Activated T-cell treated with anti-CD3 and anti-CD28 coated beads, Interleukin-2, amount 50 U/mL, for 4 hours (primary cell): ENCODE results near the gene PRR12. TPM values are rescaled to one million over a fixed set of nuclear protein-coding genes. Genes with fewer than 3 reads are reported as not detected.

ENCODE experiments used
- ATAC-seq, 2 donors: fragments of 200-7000 bp; cut with Tn5 transposase; one replicate each; pipeline ENCODE4 v1.10.0; 2021
- DNase-seq: peaks from one replicate; pipeline ENCODE4 v3.0.0-alpha.2; 2020
- H3K27me3 Mint-ChIP-seq: one replicate; pipeline ENCODE4 v1.8.0; 2021; ENCODE audit warnings: low read depth, mixed read lengths
- H3K36me3 Mint-ChIP-seq: one replicate; pipeline ENCODE4 v1.8.0; 2022; ENCODE audit warnings: mixed read lengths; ENCODE audit not compliant: insufficient read depth
- H3K4me1 Mint-ChIP-seq: one replicate; pipeline ENCODE4 v1.8.0; 2021; ENCODE audit warnings: low read depth, mixed read lengths
- H3K4me3 Mint-ChIP-seq: one replicate; pipeline ENCODE4 v1.8.0; 2021; ENCODE audit warnings: mild to moderate bottlenecking, moderate library complexity, mixed read lengths
- H3K9me3 Mint-ChIP-seq: one replicate; pipeline ENCODE4 v1.8.0; 2021; ENCODE audit warnings: mixed read lengths
- total RNA-seq, 3 donors: library from RNA; stranded (reverse); gene quantifications; one replicate each; pipeline ENCODE4 v1.2.1, GENCODE V29; 2021

The PRR12 gene
- total RNA-seq, 3 donors from 2014 or later, result 28.0 to 33.1 (median 28.7) TPM

DNA sequence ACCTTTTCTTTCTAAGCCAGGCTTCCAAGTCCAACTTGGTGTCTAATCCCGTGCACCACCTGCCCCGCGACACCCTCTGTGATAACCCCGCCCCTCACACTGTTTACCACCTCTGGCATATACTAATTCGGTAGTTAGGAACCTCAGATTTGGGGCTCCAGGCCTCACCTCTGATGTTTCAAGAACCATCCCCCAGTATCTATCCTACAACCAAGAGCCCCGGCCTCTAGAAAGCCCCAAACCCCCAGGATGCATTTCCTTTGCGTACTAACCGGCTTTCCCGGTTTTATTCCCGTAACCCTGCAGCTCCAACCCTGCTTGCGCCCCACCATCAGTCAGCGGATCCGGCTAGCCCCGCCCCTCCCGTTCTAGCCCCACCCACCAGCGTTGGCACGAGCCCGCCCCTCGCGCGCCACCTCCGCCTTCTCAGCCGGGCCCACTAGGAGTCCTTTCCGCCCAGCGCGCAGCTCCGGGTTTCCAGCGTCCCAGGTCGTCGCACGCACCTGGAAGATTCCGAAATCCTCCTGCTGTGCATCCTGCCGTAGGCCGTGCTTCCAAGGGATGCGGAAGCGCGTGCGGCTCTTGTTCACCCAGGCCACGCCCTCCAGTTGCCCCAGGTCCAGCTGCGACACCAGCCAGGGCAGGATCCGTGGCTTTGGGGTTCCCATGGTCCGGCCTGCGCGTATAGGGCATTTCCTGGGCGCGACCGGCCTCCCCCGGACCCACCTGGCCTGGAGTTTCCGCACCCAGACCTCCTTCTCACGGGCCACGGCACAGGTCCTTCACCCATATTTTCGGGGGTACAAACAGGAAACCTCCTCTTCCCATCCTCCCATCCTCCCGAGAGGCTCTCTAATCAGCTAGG, 73.4 kb downstream of the PRR12 start:
- Mint-ChIP-seq H3K9me3 (no peaks in the 10 kb centered on the region), H3K36me3 (peaks cover 8% of the 10 kb centered on the region), H3K4me1 (peaks cover 39% of the 10 kb centered on the region)

GRCh38 chr19:49665036-49665350, 74.0 kb downstream of the PRR12 start:
- DNase-seq, result no peak
- no peak for ATAC-seq
- Mint-ChIP-seq H3K9me3 (no peaks in the 10 kb centered on the region), H3K4me3 (peak overlapping the region; percentile 95), H3K4me1 (peaks cover 37% of the 10 kb centered on the region), H3K27me3 (no peaks in the 10 kb centered on the region), H3K36me3 (peaks cover 9% of the 10 kb centered on the region)

More for the DNA sequence above, 73.4 kb downstream of the PRR12 start:
- Mint-ChIP-seq H3K4me3 (peak overlapping the region; percentile 95), H3K27me3 (no peaks in the 10 kb centered on the region)
- ATAC-seq, result peak; percentile 58 to 67
- peak; percentile 92 for DNase-seq

- H3K4me1 Mint-ChIP-seq, result peaks cover 37% of the 10 kb centered on the region
- peaks cover 4% of the 10 kb centered on the region for H3K36me3 Mint-ChIP-seq
- peak within 1 kb of the TSS; percentile 95 for H3K4me3 Mint-ChIP-seq
- H3K9me3 Mint-ChIP-seq, result no peaks in the 10 kb centered on the region
- DNase-seq (peak; percentile 100), ATAC-seq (peak; percentile 88 to 90)
- H3K27me3 Mint-ChIP-seq, result no peaks in the 10 kb centered on the region
These were observed 74.6 kb downstream of the PRR12 start, which contains the start of the genes BCL2L12 and IRF3 for GRCh38 chr19:49665351-49666119. TSS of gene BCL2L12 (plus strand) at chr19:49665933. CDS start at chr19:49666693, 760 bp downstream. TSS of gene IRF3 (minus strand) at chr19:49665857. CDS start at chr19:49664838, 1,019 bp downstream.

- DNase-seq (no peak), ATAC-seq (peak in 1 of 2 donors; percentile 9)
- H3K4me3 Mint-ChIP-seq, result peak overlapping the region; percentile 95
- peaks cover 3% of the 10 kb centered on the region for H3K36me3 Mint-ChIP-seq
- H3K27me3 Mint-ChIP-seq, result no peaks in the 10 kb centered on the region
- peaks cover 37% of the 10 kb centered on the region for H3K4me1 Mint-ChIP-seq
- no peaks in the 10 kb centered on the region for H3K9me3 Mint-ChIP-seq
These were observed 75.1 kb downstream of the PRR12 start for GRCh38 chr19:49666120-49666444.

GRCh38 chr19:49667473-49667872, 76.5 kb downstream of the PRR12 start:
- H3K4me1 Mint-ChIP-seq, result peaks cover 43% of the 10 kb centered on the region
- H3K27me3 Mint-ChIP-seq, result no peaks in the 10 kb centered on the region
- ATAC-seq, result no peak
- peak overlapping the region; percentile 95 for H3K4me3 Mint-ChIP-seq
- H3K36me3 Mint-ChIP-seq, result peaks cover 3% of the 10 kb centered on the region
- H3K9me3 Mint-ChIP-seq, result no peaks in the 10 kb centered on the region
- no peak for DNase-seq

- H3K4me1 Mint-ChIP-seq, result peaks cover 25% of the 10 kb centered on the region
- ATAC-seq (no peak), DNase-seq (no peak)
- H3K36me3 Mint-ChIP-seq, result peaks cover 3% of the 10 kb centered on the region
- no peak overlapping the region for H3K4me3 Mint-ChIP-seq
- no peaks in the 10 kb centered on the region for H3K27me3 Mint-ChIP-seq
- no peaks in the 10 kb centered on the region for H3K9me3 Mint-ChIP-seq
These were observed 78.5 kb downstream of the PRR12 start for GRCh38 chr19:49669516-49669915.

- Mint-ChIP-seq H3K36me3 (peaks cover 3% of the 10 kb centered on the region), H3K27me3 (no peaks in the 10 kb centered on the region), H3K4me3 (no peak overlapping the region), H3K4me1 (peaks cover 15% of the 10 kb centered on the region), H3K9me3 (no peaks in the 10 kb centered on the region)
- no peak for ATAC-seq
- peak; percentile 77 for DNase-seq
These were observed 81.3 kb downstream of the PRR12 start for GRCh38 chr19:49672131-49672919.

Other genes starting within 250 kb of the PRR12 start
- gene TEAD2, start 228.8 kb upstream of the PRR12 start, total RNA-seq, result under 1 TPM in 2 of 3 donors, not detected in 1; 0.16 to 0.33 TPM
- not detected for gene DKKL1, start 227.3 kb upstream of the PRR12 start, total RNA-seq
- under 1 TPM; 0.24 to 0.48 (median 0.27) TPM for gene KASH5, start 202.9 kb upstream of the PRR12 start, total RNA-seq
- not detected for gene PTH2, start 167.7 kb upstream of the PRR12 start, total RNA-seq
- gene GFY, start 165.8 kb upstream of the PRR12 start, total RNA-seq, result not detected
- gene SLC17A7, start 149.7 kb upstream of the PRR12 start, total RNA-seq, result under 1 TPM in 2 of 3 donors, not detected in 1; 0.08 to 0.13 TPM
- 100 to 1,000 TPM in 2 of 3 donors, 10 to 100 TPM in 1; 95.0 to 105 (median 105) TPM for gene PIH1D1, start 139.4 kb upstream of the PRR12 start, total RNA-seq
- 10 to 100 TPM; 35.4 to 42.9 (median 35.8) TPM for gene ALDH16A1, start 138.0 kb upstream of the PRR12 start, total RNA-seq
- 10 to 100 TPM; 52.3 to 64.8 (median 56.9) TPM for gene FLT3LG, start 117.0 kb upstream of the PRR12 start, total RNA-seq
- gene RPL13A, start 103.6 kb upstream of the PRR12 start, total RNA-seq, result 1,000 to 10,000 TPM; 4,599 to 4,940 (median 4,852) TPM
- 1,000 to 10,000 TPM; 2,890 to 3,149 (median 2,904) TPM for gene RPS11, start 94.7 kb upstream of the PRR12 start, total RNA-seq
- 1 to 10 TPM; 5.8 to 9.5 (median 8.9) TPM for gene FCGRT, start 78.5 kb upstream of the PRR12 start, total RNA-seq
- gene RCN3, start 63.2 kb upstream of the PRR12 start, total RNA-seq, result 1 to 10 TPM; 2.4 to 4.0 (median 3.5) TPM
- 10 to 100 TPM; 86.0 to 89.6 (median 87.0) TPM for gene NOSIP, start 10.6 kb upstream of the PRR12 start, total RNA-seq
- 1 to 10 TPM; 1.0 to 1.4 (median 1.3) TPM for gene PRRG2, start 9.9 kb upstream of the PRR12 start, total RNA-seq
- gene RRAS, start 49.0 kb downstream of the PRR12 start, total RNA-seq, result 1 to 10 TPM; 2.3 to 3.8 (median 3.5) TPM
- 10 to 100 TPM; 81.7 to 82.9 (median 82.5) TPM for gene SCAF1, start 51.0 kb downstream of the PRR12 start, total RNA-seq
- gene IRF3, start 74.7 kb downstream of the PRR12 start, total RNA-seq, result 100 to 1,000 TPM; 140 to 160 (median 148) TPM
- gene BCL2L12, start 74.8 kb downstream of the PRR12 start, total RNA-seq, result 10 to 100 TPM; 64.6 to 71.2 (median 71.1) TPM
- 100 to 1,000 TPM; 692 to 815 (median 725) TPM for gene PRMT1, start 86.1 kb downstream of the PRR12 start, total RNA-seq
- 10 to 100 TPM; 16.3 to 20.8 (median 17.2) TPM for gene ADM5, start 98.4 kb downstream of the PRR12 start, total RNA-seq
- 1 to 10 TPM in 1 of 3 donors, under 1 TPM in 2; 0.60 to 1.2 (median 0.95) TPM for gene CPT1C, start 99.9 kb downstream of the PRR12 start, total RNA-seq
- gene TSKS, start 172.1 kb downstream of the PRR12 start, total RNA-seq, result 1 to 10 TPM in 1 of 3 donors, under 1 TPM in 1, not detected in 1; 0.40 to 1.2 TPM
- 10 to 100 TPM; 63.6 to 73.6 (median 71.5) TPM for gene AP2A1, start 175.8 kb downstream of the PRR12 start, total RNA-seq
- gene FUZ, start 222.1 kb downstream of the PRR12 start, total RNA-seq, result 10 to 100 TPM; 15.6 to 19.9 (median 18.5) TPM
- 10 to 100 TPM; 44.1 to 51.0 (median 47.2) TPM for gene MED25, start 227.1 kb downstream of the PRR12 start, total RNA-seq